Measurements from ENCODE around the gene TELO2.

The TELO2 gene

DNA sequence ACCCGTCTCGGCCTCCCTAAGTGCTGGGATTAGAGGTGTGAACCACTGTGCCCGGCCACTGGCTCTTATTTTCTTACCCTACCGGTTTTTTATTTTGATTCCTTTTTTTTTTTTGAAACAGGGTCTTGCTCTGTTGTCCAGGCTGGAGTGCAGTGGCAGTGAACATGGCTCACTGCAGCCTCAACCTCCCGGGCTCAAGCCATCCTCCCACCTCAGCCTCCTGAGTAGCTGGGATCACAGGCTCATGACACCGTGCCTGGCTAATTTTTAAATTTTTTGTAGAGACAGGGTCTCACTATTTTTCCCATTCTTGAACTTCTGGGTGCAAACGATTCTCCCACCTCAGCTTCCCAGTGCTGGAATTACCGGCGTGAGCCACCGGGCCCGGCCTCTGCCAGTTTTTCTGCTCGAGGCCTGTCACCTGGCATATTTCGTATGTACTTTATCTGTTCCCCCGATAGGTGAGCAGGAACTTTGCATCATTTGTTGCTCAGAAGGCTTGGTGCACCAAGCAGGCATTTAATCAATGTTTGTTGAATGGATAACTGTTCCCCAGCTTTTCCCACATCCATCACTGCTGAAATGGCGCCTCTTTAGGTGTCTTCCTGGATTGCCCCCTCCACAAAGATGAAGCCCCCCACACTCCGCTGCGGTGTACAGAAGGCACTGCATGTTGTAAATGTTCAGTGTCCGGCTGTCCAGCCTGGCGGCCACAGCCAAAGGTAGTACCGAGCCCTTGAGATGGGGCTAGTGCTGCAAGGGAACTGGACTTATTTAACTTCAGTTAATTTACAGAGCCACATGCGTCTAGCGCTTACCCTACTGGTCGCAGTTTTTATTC lies 858 bp upstream of the TELO2 start:
- intact Hi-C loops (cut with DNase I) = loop anchor here (10.0 kb wide), 1 partner anchor 122 kb away; the partner anchor contains the start of genes CRAMP1 and IFT140
- DNase-seq = no peak

DNA sequence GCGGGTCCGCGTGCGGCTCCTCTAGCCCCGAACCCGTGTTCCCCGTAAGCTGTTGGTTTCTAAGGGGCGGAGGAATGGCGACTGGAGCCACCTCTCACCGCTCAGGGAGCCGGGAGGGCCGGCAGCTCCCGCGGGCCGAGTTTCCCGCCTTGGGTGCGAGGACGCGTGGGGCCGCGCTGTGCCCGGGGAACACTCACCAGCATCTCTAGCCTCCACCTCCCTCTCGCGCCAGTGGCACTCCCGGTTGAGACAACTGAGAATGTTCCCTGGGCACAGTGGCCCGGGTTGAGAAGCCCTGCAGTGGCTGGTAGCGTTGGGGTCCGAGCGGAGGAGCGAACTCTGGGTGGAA lies 560 bp downstream of the TELO2 start:
- DNase-seq = no peak
- intact Hi-C loops (cut with DNase I) = loop anchor here (10.0 kb wide), 1 partner anchor 121 kb away; the partner anchor contains the start of genes CRAMP1 and IFT140

DNA sequence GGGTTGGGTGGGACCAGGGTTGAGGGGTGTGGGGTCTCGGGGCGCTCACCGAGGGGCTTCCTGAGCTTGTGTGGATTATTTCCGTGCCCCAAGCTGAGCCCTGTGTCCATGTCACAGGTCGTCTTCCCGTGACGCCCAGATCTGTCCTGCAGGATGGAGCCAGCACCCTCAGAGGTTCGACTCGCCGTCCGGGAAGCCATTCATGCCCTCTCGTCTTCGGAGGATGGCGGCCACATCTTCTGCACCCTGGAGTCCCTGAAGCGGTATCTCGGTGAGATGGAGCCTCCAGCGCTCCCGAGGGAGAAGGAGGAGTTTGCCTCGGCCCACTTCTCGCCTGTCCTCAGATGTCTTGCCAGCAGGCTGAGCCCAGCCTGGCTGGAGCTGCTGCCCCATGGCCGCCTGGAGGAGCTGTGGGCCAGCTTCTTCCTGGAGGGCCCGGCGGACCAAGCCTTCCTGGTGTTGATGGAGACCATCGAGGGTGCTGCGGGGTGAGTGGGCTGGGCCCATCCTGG lies 1.0 kb downstream of the TELO2 start:
- intact Hi-C loops (cut with DNase I) = loop anchor here (10.0 kb wide), 1 partner anchor 121 kb away; the partner anchor contains the start of genes CRAMP1 and IFT140
- DNase-seq = no peak

DNA sequence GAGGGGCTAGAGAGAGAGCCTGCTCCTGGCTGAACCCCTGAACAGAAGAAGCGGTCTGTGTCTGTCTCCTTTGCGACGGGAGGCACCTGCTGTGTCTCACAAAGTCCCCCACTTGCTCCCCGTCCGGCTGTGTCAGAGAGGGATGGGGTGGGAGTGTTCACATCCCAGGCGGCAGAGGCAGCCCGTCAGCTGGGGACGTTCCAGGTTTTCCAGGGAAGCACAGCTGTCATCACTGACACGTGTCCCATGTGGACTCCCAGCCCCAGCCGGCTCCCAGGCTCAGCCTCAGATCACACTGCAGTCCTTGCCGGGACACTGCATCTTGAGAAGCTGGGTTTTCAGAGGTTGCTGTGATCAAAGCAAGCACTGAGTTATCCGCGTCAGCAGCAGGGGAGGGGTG lies 1.6 kb downstream of the TELO2 start:
- intact Hi-C loops (cut with DNase I) = loop anchor here (10.0 kb wide), 1 partner anchor 120 kb away; the partner anchor contains the start of genes CRAMP1 and IFT140
- DNase-seq = no peak

DNA sequence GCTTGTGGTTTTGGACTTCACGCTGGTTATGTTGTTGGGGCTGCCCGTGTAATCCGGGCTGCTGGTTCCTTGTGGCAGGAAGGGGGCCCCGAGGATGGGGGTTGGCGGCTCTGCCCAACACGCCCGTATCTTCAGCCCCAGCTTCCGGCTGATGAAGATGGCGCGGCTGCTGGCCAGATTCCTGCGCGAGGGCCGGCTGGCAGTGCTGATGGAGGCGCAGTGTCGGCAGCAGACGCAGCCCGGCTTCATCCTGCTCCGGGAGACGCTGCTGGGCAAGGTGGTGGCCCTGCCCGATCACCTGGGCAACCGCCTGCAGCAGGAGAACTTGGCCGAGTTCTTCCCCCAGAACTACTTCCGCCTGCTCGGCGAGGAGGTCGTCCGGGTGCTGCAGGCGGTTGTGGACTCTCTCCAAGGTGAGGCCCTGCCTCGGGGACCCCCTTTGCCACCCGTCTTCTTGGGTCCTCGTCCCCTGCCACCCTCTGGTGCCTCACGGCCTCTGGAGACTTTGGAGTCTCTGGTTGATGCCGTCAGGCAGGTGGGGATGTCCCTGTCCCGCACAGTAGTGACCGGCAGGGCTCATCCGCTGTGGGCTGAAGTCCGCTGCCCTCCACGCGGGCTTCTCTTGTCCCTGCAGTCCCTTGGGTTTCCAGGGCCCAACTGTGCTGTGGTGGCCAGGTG lies 2.2 kb downstream of the TELO2 start:
- intact Hi-C loops (cut with DNase I) = loop anchor here (10.0 kb wide), 1 partner anchor 119 kb away; the partner anchor contains the start of genes CRAMP1 and IFT140

DNA sequence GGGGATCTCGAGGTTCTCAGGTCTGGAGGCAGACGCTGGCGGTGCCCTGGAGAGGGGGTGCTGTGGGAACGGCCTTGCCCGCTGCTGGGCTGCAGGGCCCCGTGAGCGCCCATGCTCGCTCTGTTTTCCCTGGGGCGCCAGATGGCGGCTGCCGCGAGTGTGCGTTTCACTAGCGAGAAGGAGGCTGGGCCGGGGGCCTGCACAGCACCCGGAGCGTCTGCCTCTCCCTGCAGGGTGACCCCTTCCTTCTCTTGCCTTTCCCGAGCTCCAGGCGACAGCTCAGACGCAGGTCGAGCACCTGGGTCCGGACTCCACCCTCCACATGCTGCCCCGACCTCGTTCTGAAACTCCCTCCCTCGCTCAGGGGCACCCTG lies 2.7 kb downstream of the TELO2 start:
- intact Hi-C loops (cut with DNase I) = loop anchor here (10.0 kb wide), 1 partner anchor 119 kb away; the partner anchor contains the start of genes CRAMP1 and IFT140
- no peak for DNase-seq

More for the DNA sequence above, 2.2 kb downstream of the TELO2 start:
- DNase-seq = no peak

DNA sequence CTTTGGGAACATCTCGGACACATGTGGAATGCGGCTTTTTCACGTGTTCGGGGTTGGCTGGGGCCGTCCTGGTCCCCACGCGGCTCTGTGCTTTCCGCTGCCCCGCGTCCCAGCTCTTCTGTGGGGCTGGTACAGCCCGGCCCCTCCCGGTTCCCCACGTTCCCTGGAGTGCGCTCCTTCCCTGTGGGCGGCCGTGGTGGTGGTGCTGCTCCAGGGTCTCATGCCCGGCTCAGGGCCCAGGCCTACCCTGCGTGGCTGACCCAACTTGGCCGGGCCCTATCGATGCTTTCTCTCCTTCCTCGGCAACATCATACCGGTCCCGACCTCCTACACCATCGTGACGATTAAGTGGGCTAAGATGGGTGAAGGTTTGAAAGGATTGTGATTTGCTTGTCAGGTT lies 3.3 kb downstream of the TELO2 start:
- DNase-seq = no peak
- intact Hi-C loops (cut with DNase I) = loop anchor here (10.0 kb wide), 1 partner anchor 118 kb away; the partner anchor contains the start of genes CRAMP1 and IFT140

DNA sequence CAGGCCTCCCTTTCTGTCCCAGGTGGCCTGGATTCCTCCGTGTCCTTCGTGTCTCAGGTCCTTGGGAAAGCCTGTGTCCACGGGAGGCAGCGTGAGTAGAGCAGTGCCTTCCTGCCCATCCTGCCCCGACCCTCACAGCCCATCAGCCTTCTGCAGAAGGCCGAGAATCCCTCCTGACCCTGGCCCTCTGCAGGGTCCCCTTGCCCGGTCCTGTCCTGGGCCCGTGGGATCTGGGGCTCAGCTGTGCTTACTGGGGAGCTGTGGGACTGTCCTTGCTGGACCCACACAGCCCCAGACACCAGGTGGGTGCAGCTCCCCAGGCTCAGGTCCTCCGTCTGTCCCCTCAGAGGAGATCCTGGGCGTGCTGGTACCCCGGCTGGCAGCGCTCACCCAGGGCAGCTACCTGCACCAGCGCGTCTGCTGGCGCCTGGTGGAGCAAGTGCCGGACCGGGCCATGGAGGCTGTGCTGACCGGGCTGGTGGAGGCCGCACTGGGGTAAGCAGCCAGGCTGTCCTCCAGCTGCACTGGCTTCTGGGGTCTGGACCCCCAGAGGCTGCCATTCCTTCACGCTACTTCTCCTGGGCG lies 3.9 kb downstream of the TELO2 start:
- DNase-seq = no peak
- intact Hi-C loops (cut with DNase I) = loop anchor here (10.0 kb wide), 1 partner anchor 118 kb away; the partner anchor contains the start of genes CRAMP1 and IFT140

DNA sequence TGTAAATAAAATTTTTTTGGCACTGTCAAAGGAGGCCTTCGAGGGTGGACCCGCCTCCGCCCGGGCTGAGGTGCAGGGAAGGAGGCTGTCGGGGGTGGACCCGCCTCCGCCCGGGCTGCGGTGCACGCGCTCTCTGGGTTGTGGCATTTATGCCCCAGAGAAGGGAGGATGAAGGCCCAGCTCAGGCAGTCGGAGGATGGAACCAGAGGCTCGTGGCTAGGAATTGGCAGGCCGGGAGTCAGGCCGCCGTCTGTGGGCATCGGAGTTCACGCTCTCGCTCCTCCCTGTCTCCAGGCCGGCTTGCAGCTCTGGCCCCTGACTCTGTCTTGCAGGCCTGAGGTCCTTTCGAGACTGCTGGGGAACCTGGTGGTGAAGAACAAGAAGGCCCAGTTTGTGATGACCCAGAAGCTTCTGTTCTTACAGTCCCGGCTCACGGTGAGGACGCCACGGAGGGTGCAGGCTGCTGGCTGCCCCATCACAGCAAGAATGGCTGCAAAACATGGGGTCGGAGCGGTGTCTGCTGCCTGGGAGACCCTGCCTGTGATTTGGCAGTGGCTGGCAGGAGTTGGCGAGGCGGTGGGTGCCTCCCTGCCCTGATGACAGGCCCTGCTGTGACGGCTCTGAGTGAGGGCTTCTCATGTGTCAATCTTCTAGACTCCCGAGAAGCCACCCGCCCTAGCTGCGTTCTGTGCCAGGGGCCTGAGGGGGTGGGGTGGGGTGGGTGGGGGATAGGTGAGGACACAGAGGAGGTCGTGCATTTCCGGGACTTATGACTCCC lies 5.9 kb downstream of the TELO2 start:
- DNase-seq = no peak
- intact Hi-C loops (cut with DNase I) = loop anchor here (10.0 kb wide), 1 partner anchor 116 kb away; the partner anchor contains the start of genes CRAMP1 and IFT140

DNA sequence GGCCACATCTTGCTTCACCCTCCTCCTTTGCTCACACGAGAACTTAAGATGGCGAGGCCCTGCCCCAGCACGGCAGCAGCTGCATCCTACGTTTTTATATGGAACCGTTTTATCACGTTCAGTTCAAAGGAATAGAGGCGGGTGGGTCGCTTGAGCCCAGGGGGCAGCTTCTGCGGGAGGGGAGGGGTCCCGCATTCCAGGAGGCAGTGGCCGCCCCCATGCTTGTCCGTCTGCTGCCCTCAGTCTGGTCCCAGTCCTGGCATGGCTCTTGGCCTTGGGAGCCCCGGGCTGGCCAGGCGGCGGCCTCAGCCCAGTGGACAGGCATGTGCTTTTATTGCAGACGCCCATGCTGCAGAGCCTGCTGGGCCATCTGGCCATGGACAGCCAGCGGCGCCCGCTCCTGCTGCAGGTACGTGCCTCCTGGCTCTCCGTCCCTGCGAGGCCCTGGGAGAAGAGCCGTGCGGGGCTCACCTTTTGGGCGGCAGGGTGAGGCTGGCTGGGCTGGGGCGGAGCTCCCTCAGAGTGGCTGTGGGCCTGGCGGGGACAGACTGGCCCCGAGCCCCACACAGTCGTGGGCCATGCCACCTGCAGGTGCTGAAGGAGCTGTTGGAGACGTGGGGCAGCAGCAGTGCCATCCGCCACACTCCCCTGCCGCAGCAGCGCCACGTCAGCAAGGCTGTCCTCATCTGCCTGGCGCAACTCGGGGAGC lies 6.8 kb downstream of the TELO2 start:
- intact Hi-C loops (cut with DNase I) = loop anchor here (10.0 kb wide), 1 partner anchor 115 kb away; the partner anchor contains the start of genes CRAMP1 and IFT140
- DNase-seq = no peak

DNA sequence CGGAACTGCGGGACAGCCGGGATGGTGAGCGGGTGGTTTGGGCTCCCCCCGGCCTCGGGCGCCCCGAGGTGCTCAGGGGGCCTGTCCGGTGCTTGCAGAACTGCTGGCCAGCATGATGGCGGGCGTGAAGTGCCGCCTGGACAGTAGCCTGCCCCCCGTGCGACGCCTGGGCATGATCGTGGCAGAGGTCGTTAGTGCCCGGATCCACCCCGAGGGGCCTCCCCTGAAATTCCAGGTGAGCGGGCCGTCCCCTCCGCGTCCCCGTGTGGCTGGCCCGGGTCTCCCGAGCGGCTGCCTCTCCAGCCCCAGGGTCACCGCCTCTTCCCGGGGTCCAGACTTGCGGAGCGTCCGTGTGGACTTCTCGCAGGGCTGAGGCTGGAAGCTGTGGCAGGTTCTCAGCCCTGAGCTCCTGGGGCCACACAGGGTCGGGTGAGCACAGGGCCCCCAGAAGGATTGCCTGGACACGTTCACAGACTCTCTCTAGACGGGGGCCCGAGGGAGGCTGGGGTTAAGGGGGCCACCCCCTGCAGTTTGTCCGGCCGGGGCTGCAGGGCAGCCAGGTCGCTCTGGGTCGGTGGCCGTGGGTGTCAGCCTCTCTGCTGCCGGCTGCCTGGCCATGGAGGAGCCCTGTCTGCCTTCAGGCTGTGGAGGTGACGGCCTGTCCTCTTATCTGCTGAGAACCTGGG lies 7.4 kb downstream of the TELO2 start:
- intact Hi-C loops (cut with DNase I) = no loop called here
- DNase-seq = no peak

DNA sequence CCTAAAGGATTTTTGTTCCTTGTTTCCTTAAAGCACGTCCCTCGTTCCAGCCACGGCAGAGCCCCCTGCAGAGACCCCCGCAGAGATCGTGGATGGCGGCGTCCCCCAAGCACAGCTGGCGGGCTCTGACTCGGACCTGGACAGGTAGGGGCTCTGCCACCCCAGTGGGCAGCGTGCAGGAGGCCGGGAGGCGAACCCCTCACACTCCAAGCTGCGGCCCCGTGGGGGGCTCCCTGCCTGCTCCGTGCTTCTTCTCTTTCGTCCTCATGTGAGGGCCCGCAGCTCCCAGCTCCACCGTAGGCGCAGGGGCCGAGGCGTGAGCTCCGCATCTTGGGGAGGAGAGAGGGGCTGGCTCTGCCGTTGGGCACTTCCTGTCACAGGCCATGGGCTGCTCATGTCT lies 8.5 kb downstream of the TELO2 start:
- intact Hi-C loops (cut with DNase I) = no loop called here
- DNase-seq = no peak

DNA sequence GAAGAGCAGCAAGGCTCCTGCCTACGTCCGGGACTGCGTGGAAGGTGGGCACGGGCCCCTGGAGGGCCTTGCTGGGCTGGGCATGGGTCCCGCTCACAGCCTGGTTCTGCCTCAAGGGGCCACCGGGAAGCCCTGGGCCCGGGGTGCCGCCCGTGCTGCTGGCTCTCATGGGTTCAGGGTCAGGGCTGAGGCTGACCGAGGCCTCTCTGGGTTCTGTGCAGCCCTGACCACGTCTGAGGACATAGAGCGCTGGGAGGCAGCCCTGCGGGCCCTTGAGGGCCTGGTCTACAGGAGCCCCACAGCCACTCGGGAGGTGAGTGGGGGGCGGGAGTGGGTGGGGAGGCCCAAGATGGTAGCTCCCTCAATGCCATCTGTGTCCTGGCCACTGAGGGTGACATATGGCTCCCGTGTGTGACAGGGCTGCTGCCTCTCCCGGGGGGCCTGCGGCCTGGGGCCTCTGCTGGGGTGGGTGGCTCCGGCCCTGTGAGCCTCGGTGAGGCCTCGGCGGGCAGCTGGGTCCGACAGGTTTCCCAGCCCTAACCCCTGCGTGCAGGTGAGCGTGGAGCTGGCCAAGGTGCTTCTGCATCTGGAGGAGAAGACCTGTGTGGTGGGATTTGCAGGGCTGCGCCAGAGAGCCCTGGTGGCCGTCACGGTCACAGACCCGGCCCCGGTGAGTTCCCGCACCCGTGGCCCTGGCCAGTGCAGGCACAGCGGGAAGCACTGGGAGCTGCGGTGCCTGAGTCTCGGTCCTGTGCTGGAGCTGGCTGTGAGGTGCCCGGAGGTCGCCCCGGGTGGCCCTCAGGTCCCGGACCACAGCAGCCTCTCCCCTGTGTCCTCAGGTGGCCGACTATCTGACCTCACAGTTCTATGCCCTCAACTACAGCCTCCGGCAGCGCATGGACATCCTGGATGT lies 9.2 kb downstream of the TELO2 start:
- intact Hi-C loops (cut with DNase I) = no loop called here
- no peak for DNase-seq

DNA sequence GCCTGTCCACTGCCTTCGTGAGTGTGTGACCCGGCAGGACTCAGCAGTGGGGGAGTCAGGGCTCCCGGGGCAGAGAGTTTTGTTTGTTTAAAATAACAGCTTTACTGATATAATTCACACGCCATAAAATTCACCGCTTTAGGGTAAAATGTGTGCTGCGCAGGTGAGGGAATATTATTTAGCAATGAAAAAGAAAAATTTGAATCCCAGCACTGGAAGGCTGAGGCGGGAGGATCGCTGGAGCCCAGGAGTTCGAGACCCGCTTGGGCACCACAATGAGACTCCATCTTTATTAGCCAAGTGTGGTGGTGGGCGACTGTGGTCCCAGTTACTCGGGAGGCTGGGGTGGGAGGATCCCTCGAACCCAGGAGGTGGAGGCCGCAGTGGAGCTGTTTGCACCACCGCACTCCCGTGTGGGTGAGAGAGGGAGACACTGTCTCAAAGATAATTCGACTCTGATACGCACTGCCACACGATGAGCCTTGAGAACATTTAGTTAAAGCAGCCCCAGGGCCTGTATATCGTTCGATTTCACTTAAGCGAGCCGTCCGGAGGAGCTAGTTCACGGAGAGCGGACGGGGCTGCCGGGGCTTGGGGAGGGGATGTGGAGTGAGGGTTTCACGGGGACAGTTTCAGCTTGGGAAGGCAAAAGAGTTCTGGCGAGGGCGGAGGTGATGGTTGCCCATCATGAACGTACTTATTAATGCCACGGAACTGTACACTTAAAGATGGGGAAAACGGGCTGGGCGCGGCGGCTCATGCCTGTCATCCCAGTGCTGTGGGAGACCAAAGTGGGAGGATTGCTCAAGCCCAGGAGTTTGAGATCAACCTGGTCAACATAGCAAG lies 10.2 kb downstream of the TELO2 start:
- intact Hi-C loops (cut with DNase I) = no loop called here
- DNase-seq = no peak

DNA sequence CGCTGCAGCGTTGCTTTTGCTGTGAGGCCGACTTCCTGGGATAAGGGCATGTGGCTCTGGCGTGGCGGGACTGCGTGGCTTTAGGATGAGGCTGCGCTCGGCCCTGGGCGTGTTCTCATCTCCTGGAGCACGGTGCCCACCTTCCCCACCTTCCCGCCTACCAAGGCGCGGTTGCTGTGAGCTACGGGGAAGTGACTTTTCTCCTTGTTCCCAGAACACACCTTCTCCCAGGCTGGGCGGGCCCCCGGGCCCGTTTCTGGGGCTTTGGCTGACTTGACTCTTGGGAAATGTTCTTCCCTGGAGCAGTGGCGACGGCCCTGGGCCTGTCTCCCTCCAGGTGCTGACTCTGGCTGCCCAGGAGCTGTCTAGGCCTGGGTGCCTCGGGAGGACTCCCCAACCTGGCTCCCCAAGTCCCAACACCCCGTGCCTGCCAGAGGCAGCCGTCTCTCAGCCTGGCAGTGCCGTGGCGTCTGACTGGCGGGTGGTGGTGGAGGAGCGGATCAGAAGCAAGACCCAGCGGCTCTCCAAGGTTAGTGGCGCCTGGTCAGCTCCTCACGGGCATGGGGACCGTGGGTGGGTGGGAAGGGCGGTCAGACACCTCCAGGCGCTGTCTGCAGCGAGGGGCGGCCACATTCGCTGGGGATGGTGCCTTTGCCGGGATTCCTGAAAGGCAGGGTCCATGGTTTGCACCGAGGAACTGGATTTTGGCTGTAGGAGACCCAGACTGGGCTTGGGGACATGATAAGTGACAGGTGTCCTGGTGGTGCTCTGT lies 12.1 kb downstream of the TELO2 start:
- intact Hi-C loops (cut with DNase I) = no loop called here
- no peak for DNase-seq
